ENCODE data around the gene SLC17A5. TPM values are rescaled to one million over a fixed set of nuclear protein-coding genes. Genes with fewer than 3 reads are reported as not detected.

SLC17A5 gene
- total and polyA plus RNA-seq, 2 donors (not counting 1 experiment from before 2014, with no cell fraction given) = 2.1 to 8.0 TPM

GRCh38 chr6:73665686-73666319 is 12.0 kb upstream of the SLC17A5 start:
- Histone ChIP-seq H3K9me3 (ENCODE audit: control extremely low read depth in 1 of 3, control insufficient read depth in 2 of 3, insufficient read depth in 1 of 3, low read length in 2 of 3) (no peaks in the 10 kb centered on the region), H4K20me1 (ENCODE audit: control insufficient read depth, insufficient read depth, low read length, poor library complexity, severe bottlenecking) (no peaks in the 10 kb centered on the region), H3K9ac (ENCODE audit: low read length) (no peak overlapping the region), H3K36me3 (replicated peaks in 1 of 2; ENCODE audit: control extremely low read depth in 1 of 2, control insufficient read depth in 1 of 2, extremely low read depth in 1 of 2, insufficient read depth in 2 of 2, low read length in 1 of 2) (no peaks in the 10 kb centered on the region), H3K4me1 (ENCODE audit: control insufficient read depth in 2 of 2, insufficient read depth in 2 of 2, low read length in 2 of 2) (no peaks in the 10 kb centered on the region), H3K4me3 (ENCODE audit: control extremely low read depth in 1 of 5, extremely low read depth in 1 of 5, insufficient read depth in 1 of 5, low read depth in 2 of 5, low read length in 4 of 5) (no peak overlapping the region), H3K79me2 (ENCODE audit: control insufficient read depth, insufficient read depth, low read length) (no peaks in the 10 kb centered on the region), H2AFZ (ENCODE audit: insufficient read depth, low read depth, low read length, poor library complexity, severe bottlenecking) (no peak overlapping the region), H3K4me2 (replicated peaks; ENCODE audit: low read depth, low read length, poor library complexity, severe bottlenecking) (no peak overlapping the region), H3K27ac (ENCODE audit: low read length in 2 of 2) (no peak overlapping the region), H3K27me3 (replicated peaks in 1 of 4; ENCODE audit: control extremely low read depth in 1 of 4, control insufficient read depth in 3 of 4, insufficient read depth in 4 of 4, low read length in 3 of 4) (no peaks in the 10 kb centered on the region)
- Mint-ChIP-seq H3K9me3 (ENCODE audit: insufficient read depth) (no peaks in the 10 kb centered on the region), H3K4me3 (no peak overlapping the region), H3K27me3 (peaks cover 28% of the 10 kb centered on the region), H3K27ac (no peak overlapping the region), H3K4me1 (no peaks in the 10 kb centered on the region)
- TF ChIP-seq CTCF (IDR thresholded peaks at IDR 0.05) (no peak), EZH2 (IDR thresholded peaks at IDR 0.05; ENCODE audit: borderline replicate concordance, insufficient read depth, low read depth, low read length, poor library complexity, severe bottlenecking) (no peak)
- no peak for ATAC-seq (ENCODE audit: low read depth)
- no peak for DNase-seq
- intact Hi-C loops (cut with micrococcal nuclease) = no loop called here
- CTCF ChIA-PET = interaction anchor here (3.2 kb wide), 1 partner anchor 10 kb away, joined by 16 read pairs; no protein-coding TSS in a partner anchor
- 83% methylated on average over 1 of the region's 3 CpGs for WGBS (ENCODE audit: insufficient coverage)
- POLR2A ChIA-PET = no interaction called here

- POLR2A ChIA-PET = no interaction called here
- H3K9ac ChIP-seq (ENCODE audit: low read length) = no peak overlapping the region
- WGBS (ENCODE audit: insufficient coverage) = no CpG with 5 or more reads among the region's 2 CpGs
- no peak overlapping the region for H2AFZ ChIP-seq (ENCODE audit: insufficient read depth, low read depth, low read length, poor library complexity, severe bottlenecking)
- TF ChIP-seq EZH2 (IDR thresholded peaks at IDR 0.05; ENCODE audit: borderline replicate concordance, insufficient read depth, low read depth, low read length, poor library complexity, severe bottlenecking) (no peak), CTCF (IDR thresholded peaks at IDR 0.05) (no peak)
- no peak overlapping the region for H3K27ac ChIP-seq (ENCODE audit: low read length in 2 of 2)
- Mint-ChIP-seq H3K27me3 (peaks cover 17% of the 10 kb centered on the region), H3K9me3 (ENCODE audit: insufficient read depth) (no peaks in the 10 kb centered on the region), H3K4me3 (no peak overlapping the region), H3K4me1 (no peaks in the 10 kb centered on the region), H3K27ac (no peak overlapping the region)
- intact Hi-C loops (cut with micrococcal nuclease) = no loop called here
- no peaks in the 10 kb centered on the region for H3K27me3 ChIP-seq (replicated peaks in 1 of 4; ENCODE audit: control extremely low read depth in 1 of 4, control insufficient read depth in 3 of 4, insufficient read depth in 4 of 4, low read length in 3 of 4)
- CTCF ChIA-PET = interaction anchor here (3.2 kb wide), 1 partner anchor 11 kb away, joined by 16 read pairs; no protein-coding TSS in a partner anchor
- no peak for DNase-seq
- no peak overlapping the region for H3K4me3 ChIP-seq (ENCODE audit: control extremely low read depth in 1 of 5, extremely low read depth in 1 of 5, insufficient read depth in 1 of 5, low read depth in 2 of 5, low read length in 4 of 5)
- H3K36me3 ChIP-seq (replicated peaks in 1 of 2; ENCODE audit: control extremely low read depth in 1 of 2, control insufficient read depth in 1 of 2, extremely low read depth in 1 of 2, insufficient read depth in 2 of 2, low read length in 1 of 2) = no peaks in the 10 kb centered on the region
- ATAC-seq (ENCODE audit: low read depth) = no peak
- no peaks in the 10 kb centered on the region for H3K9me3 ChIP-seq (ENCODE audit: control extremely low read depth in 1 of 3, control insufficient read depth in 2 of 3, insufficient read depth in 1 of 3, low read length in 2 of 3)
- no peaks in the 10 kb centered on the region for H3K79me2 ChIP-seq (ENCODE audit: control insufficient read depth, insufficient read depth, low read length)
- no peak overlapping the region for H3K4me2 ChIP-seq (replicated peaks; ENCODE audit: low read depth, low read length, poor library complexity, severe bottlenecking)
- no peaks in the 10 kb centered on the region for H4K20me1 ChIP-seq (ENCODE audit: control insufficient read depth, insufficient read depth, low read length, poor library complexity, severe bottlenecking)
- H3K4me1 ChIP-seq (ENCODE audit: control insufficient read depth in 2 of 2, insufficient read depth in 2 of 2, low read length in 2 of 2) = no peaks in the 10 kb centered on the region
These were observed 10.9 kb upstream of the SLC17A5 start for GRCh38 chr6:73664701-73665100.
